22Rv1 (cell line): Measurements from ENCODE around the gene KRT38.

Experiments
- CTCF ChIP-seq: fragments of 450-650 bp; IDR thresholded peaks from 2 replicates; pipeline ENCODE4 v1.5.1; 2017; ENCODE audit warnings: mild to moderate bottlenecking
- ZFX ChIP-seq: fragments of 450-650 bp; IDR thresholded peaks from 2 replicates; pipeline ENCODE4 v1.6.1; 2017; ENCODE audit warnings: antibody characterized with exemption, borderline replicate concordance

- no peak for TF ChIP-seq CTCF
- no peak for TF ChIP-seq ZFX
Measured at GRCh38 chr17:41439375-41439774, 1.4 kb downstream of the KRT38 start.
